Measurements from ENCODE around the gene ZNF70.

The ZNF70 gene

GRCh38 chr22:23744001-23744400 lies 6.9 kb downstream of the ZNF70 start:
- H4K20me1 ChIP-seq (ENCODE audit: insufficient read depth, low read length): no peaks in the 10 kb centered on the region
- H3K27me3 ChIP-seq (replicated peaks; ENCODE audit: insufficient read depth, low read length): no peaks in the 10 kb centered on the region

GRCh38 chr22:23743303-23743705 lies 7.6 kb downstream of the ZNF70 start:
- no peak overlapping the region for H3K9ac ChIP-seq (ENCODE audit: low read length)
- no peaks in the 10 kb centered on the region for H3K9me3 ChIP-seq (replicated peaks; ENCODE audit: insufficient read depth, low read length)
- no peak overlapping the region for H3K4me3 ChIP-seq (ENCODE audit: low read length)
- H3K4me2 ChIP-seq (ENCODE audit: low read depth, low read length): no peak overlapping the region
- no peaks in the 10 kb centered on the region for H4K20me1 ChIP-seq (ENCODE audit: insufficient read depth, low read length)
- TF ChIP-seq EZH2phosphoT487 (IDR thresholded peaks at IDR 0.05; ENCODE audit: low read length) (no peak), EZH2 (optimal IDR thresholded peaks at IDR 0.05; ENCODE audit: low read depth, low read length) (no peak), CTCF (IDR thresholded peaks at IDR 0.05; ENCODE audit: low read length) (no peak)
- no peaks in the 10 kb centered on the region for H3K9me2 ChIP-seq (replicated peaks; ENCODE audit: insufficient read depth, low read length)
- H3K27ac ChIP-seq (ENCODE audit: low read length): no peak overlapping the region
- no peak for DNase-seq
- no peak overlapping the region for H2AFZ ChIP-seq (ENCODE audit: low read length)
- H3K27me3 ChIP-seq (replicated peaks; ENCODE audit: insufficient read depth, low read length): no peaks in the 10 kb centered on the region
- no peaks in the 10 kb centered on the region for H3K4me1 ChIP-seq (ENCODE audit: low read length)
- H3F3A ChIP-seq (ENCODE audit: insufficient read depth, low read length): no peaks in the 10 kb centered on the region
- H3K79me2 ChIP-seq (ENCODE audit: low read length): no peaks in the 10 kb centered on the region
- H3K36me3 ChIP-seq (replicated peaks; ENCODE audit: insufficient read depth, low read length): no peaks in the 10 kb centered on the region

More at GRCh38 chr22:23744001-23744400, 6.9 kb downstream of the ZNF70 start:
- Histone ChIP-seq H3K27ac (ENCODE audit: low read length) (no peak overlapping the region), H3K4me1 (ENCODE audit: low read length) (no peaks in the 10 kb centered on the region), H3K79me2 (ENCODE audit: low read length) (no peaks in the 10 kb centered on the region), H3K9me3 (replicated peaks; ENCODE audit: insufficient read depth, low read length) (no peaks in the 10 kb centered on the region), H3F3A (ENCODE audit: insufficient read depth, low read length) (no peaks in the 10 kb centered on the region), H3K9ac (ENCODE audit: low read length) (no peak overlapping the region), H3K4me2 (ENCODE audit: low read depth, low read length) (no peak overlapping the region), H3K36me3 (replicated peaks; ENCODE audit: insufficient read depth, low read length) (no peaks in the 10 kb centered on the region), H2AFZ (ENCODE audit: low read length) (no peak overlapping the region), H3K9me2 (replicated peaks; ENCODE audit: insufficient read depth, low read length) (no peaks in the 10 kb centered on the region), H3K4me3 (ENCODE audit: low read length) (no peak overlapping the region)
- TF ChIP-seq EZH2phosphoT487 (IDR thresholded peaks at IDR 0.05; ENCODE audit: low read length) (no peak), CTCF (IDR thresholded peaks at IDR 0.05; ENCODE audit: low read length) (no peak), EZH2 (optimal IDR thresholded peaks at IDR 0.05; ENCODE audit: low read depth, low read length) (no peak)
- DNase-seq: no peak

DNA sequence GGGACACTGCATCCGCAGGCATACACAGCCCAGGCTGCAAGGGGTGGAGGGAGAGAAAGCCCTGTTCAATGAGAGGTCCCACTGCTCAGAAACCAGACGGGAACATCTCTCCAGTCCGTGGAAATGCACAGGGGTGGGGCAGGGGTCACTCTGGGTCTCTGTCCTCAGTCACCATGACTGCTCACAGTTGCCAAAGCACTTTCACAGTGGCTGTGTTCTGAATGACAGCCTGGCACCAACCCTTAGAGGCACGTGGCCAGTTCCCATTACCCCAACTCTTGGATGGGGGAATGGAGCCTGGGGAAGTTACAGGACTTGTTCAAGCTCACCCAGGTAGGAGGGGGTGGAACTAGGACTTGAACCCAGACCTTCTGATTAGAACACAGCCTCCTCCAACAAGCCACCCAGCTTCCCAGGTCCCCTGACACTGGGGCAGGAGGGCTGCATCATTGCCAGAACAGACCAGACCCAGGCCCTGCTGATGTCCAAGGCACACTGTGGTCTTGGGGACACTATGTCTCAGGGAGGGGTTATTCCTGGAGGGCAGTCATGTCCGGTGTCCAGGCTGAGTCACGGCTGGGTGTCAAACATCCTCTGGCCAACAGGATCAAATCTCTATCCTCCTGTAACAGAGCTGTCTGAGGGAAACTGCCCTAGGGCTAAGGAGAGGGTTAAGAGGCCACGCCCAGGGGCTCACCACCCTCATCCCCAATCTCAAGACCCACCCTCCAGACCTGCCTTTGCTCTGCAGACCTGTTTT lies 8.2 kb downstream of the ZNF70 start:
- Histone ChIP-seq H3K36me3 (replicated peaks; ENCODE audit: insufficient read depth, low read length) (no peaks in the 10 kb centered on the region), H3K4me1 (ENCODE audit: low read length) (no peaks in the 10 kb centered on the region), H3K4me3 (ENCODE audit: low read length) (no peak overlapping the region), H3K4me2 (ENCODE audit: low read depth, low read length) (no peak overlapping the region), H3F3A (ENCODE audit: insufficient read depth, low read length) (no peaks in the 10 kb centered on the region), H3K9me2 (replicated peaks; ENCODE audit: insufficient read depth, low read length) (no peaks in the 10 kb centered on the region), H3K9ac (ENCODE audit: low read length) (no peak overlapping the region), H3K27ac (ENCODE audit: low read length) (no peak overlapping the region), H3K9me3 (replicated peaks; ENCODE audit: insufficient read depth, low read length) (no peaks in the 10 kb centered on the region), H2AFZ (ENCODE audit: low read length) (no peak overlapping the region), H3K79me2 (ENCODE audit: low read length) (no peaks in the 10 kb centered on the region), H3K27me3 (replicated peaks; ENCODE audit: insufficient read depth, low read length) (no peaks in the 10 kb centered on the region), H4K20me1 (ENCODE audit: insufficient read depth, low read length) (no peaks in the 10 kb centered on the region)
- DNase-seq: no peak
- TF ChIP-seq CTCF (IDR thresholded peaks at IDR 0.05; ENCODE audit: low read length) (no peak), EZH2 (optimal IDR thresholded peaks at IDR 0.05; ENCODE audit: low read depth, low read length) (no peak), EZH2phosphoT487 (IDR thresholded peaks at IDR 0.05; ENCODE audit: low read length) (no peak)
